HCT116 (cell line): ENCODE results near the gene NDUFS3. TPM values are rescaled to one million over a fixed set of nuclear protein-coding genes. Genes with fewer than 3 reads are reported as not detected.

Experiments
- ATAC-seq: fragments of 200-7000 bp; cut with Tn5 transposase; 2 replicates; pipeline ENCODE4 v1.9.1; 2020; ENCODE audit warnings: mild to moderate bottlenecking, moderate library complexity
- BruUV-seq: library from RNA; stranded (reverse); fragments of 400-500 nt; replicated peaks from 2 replicates; lab custom pipeline; 2021; lab: Mats Ljungman, UMichigan
- CTCF ChIA-PET: fragments of 300-600 bp; sonication (Branson Sonifier 250); formaldehyde crosslinking; loops from one replicate; lab custom pipeline; 2021; ENCODE audit warnings: antibody characterized with exemption; lab: Charles Lee
- POLR2A ChIA-PET: fragments of 300-600, 350-600 bp; sonication (Branson Sonifier 250); formaldehyde crosslinking; loops from one replicate; lab custom pipeline; 2021; ENCODE audit warnings: antibody characterized with exemption; lab: Charles Lee
- RAD21 ChIA-PET, 2 experiments: fragments of 300-600 bp; sonication (Branson Sonifier 250); formaldehyde crosslinking; loops; one replicate each; lab custom pipeline; 2023; ENCODE audit warnings: low total read pairs in 2 of 2; ENCODE audit not compliant: uncharacterized antibody in 2 of 2, unreplicated experiment in 2 of 2, low non-redundant PET in 1 of 2; lab: Charles Lee
- DNase-seq: peaks from one replicate; pipeline ENCODE4 v3.0.0-alpha.2; 2010; ENCODE audit warnings: low read depth, low spot score
- H2AFZ ChIP-seq: fragments of 200-600 bp; shearing (Covaris generic), sonication (generic); 2 replicates; pipeline ENCODE4 v1.6.1; 2017; ENCODE audit warnings: low read depth, mixed run types, mixed read lengths, antibody characterized with exemption, low read length; ENCODE audit not compliant: poor library complexity, severe bottlenecking
- H3K27ac ChIP-seq: 2 replicates; pipeline ENCODE4 v1.5.1; 2012; ENCODE audit warnings: low read depth, low read length
- H3K27me3 ChIP-seq: fragments of 200-600 bp; sonication (generic); 2 replicates; pipeline ENCODE4 v1.6.1; 2016; ENCODE audit warnings: mixed run types, low read length, mixed read lengths; ENCODE audit not compliant: insufficient read depth
- H3K36me3 ChIP-seq, 2 experiments: fragments of 200-500 bp in 1 of 2; fragments of 200-600 bp in 1 of 2; sonication (Bioruptor generic) in 1 of 2; sonication (generic) in 1 of 2; 2 replicates each; pipeline versions ENCODE4 v1.5.1 to v1.6.1; 2014 to 2016; ENCODE audit warnings: low read length in 2 of 2, inconsistent platforms in 1 of 2, mixed read lengths in 1 of 2, mixed run types in 1 of 2; ENCODE audit not compliant: insufficient read depth in 2 of 2, control insufficient read depth in 1 of 2
- H3K4me1 ChIP-seq, 2 experiments: fragments of 200-600 bp in 1 of 2; sonication (generic) in 1 of 2; 2 replicates each; pipeline versions ENCODE4 v1.5.1 to v1.6.1; 2012 to 2017; ENCODE audit warnings: low read length in 2 of 2, inconsistent platforms in 1 of 2, mild to moderate bottlenecking in 1 of 2, mixed read lengths in 1 of 2, mixed run types in 1 of 2, moderate library complexity in 1 of 2; ENCODE audit not compliant: insufficient read depth in 2 of 2, control insufficient read depth in 1 of 2
- H3K4me2 ChIP-seq: fragments of 200-600 bp; sonication (generic); 2 replicates; pipeline ENCODE4 v1.6.1; 2017; ENCODE audit warnings: mixed run types, low read length, mixed read lengths
- H3K4me3 ChIP-seq, 2 experiments: fragments of 200-600 bp in 1 of 2; sonication (generic) in 1 of 2; replicated peaks in 1 of 2; 2 replicates each; pipeline ENCODE4 v1.5.1; 2011 to 2016; ENCODE audit warnings: low read length in 2 of 2, control low read depth in 1 of 2, low read depth in 1 of 2, mild to moderate bottlenecking in 1 of 2, mixed read lengths in 1 of 2, mixed run types in 1 of 2
- H3K79me2 ChIP-seq: fragments of 200-600 bp; sonication (generic); 2 replicates; pipeline ENCODE4 v1.6.1; 2017; ENCODE audit warnings: mild to moderate bottlenecking, mixed run types, low read length, moderate library complexity, mixed read lengths; ENCODE audit not compliant: insufficient read depth
- H3K9ac ChIP-seq: fragments of 200-600 bp; sonication (generic); 2 replicates; pipeline ENCODE4 v1.6.1; 2016; ENCODE audit warnings: low read length, mixed read lengths
- H3K9me2 ChIP-seq: fragments of 200-600 bp; sonication (generic), shearing (Covaris generic); 2 replicates; pipeline ENCODE4 v1.6.1; 2017; ENCODE audit warnings: mixed run types, mild to moderate bottlenecking, moderate library complexity; ENCODE audit not compliant: insufficient read depth
- H3K9me3 ChIP-seq, 2 experiments: fragments of 200-500 bp in 1 of 2; fragments of 200-600 bp in 1 of 2; sonication (Bioruptor generic) in 1 of 2; sonication (generic) in 1 of 2; 2 replicates each; pipeline ENCODE4 v1.6.1; 2014 to 2017; ENCODE audit warnings: low read length in 2 of 2, mixed read lengths in 2 of 2, inconsistent platforms in 1 of 2, low read depth in 1 of 2, mild to moderate bottlenecking in 1 of 2, mixed run types in 1 of 2, moderate library complexity in 1 of 2; ENCODE audit not compliant: control insufficient read depth in 1 of 2, insufficient read depth in 1 of 2
- H4K20me1 ChIP-seq: fragments of 200-600 bp; sonication (generic), shearing (Covaris generic); 2 replicates; pipeline ENCODE4 v1.6.1; 2017; ENCODE audit warnings: mixed run types, mild to moderate bottlenecking, moderate library complexity; ENCODE audit not compliant: insufficient read depth
- CBX3 ChIP-seq: IDR thresholded peaks from 2 replicates; pipeline ENCODE4 v1.6.1; 2012; ENCODE audit warnings: low read depth
- EGR1 ChIP-seq: IDR thresholded peaks from 2 replicates; pipeline ENCODE4 v1.6.1; 2012; ENCODE audit warnings: low read depth
- ELF1 ChIP-seq: IDR thresholded peaks from 2 replicates; pipeline ENCODE4 v1.6.1; 2012; ENCODE audit warnings: low read depth, borderline replicate concordance
- EZH2phosphoT487 ChIP-seq: fragments of 200-600 bp; IDR thresholded peaks from 2 replicates; pipeline ENCODE4 v1.6.1; 2018; ENCODE audit warnings: antibody characterized with exemption, borderline replicate concordance
- FOSL1 ChIP-seq: IDR thresholded peaks from 2 replicates; pipeline ENCODE4 v1.6.1; 2012; ENCODE audit warnings: low read depth
- JUND ChIP-seq: IDR thresholded peaks from 2 replicates; pipeline ENCODE4 v1.6.1; 2012
- POLR2A ChIP-seq: IDR thresholded peaks from 2 replicates; pipeline ENCODE4 v1.7.0; 2011; ENCODE audit warnings: borderline replicate concordance; ENCODE audit not compliant: insufficient read depth, insufficient read length; ENCODE audit errors: extremely low read depth
- SIN3A ChIP-seq: IDR thresholded peaks from 2 replicates; pipeline ENCODE4 v1.6.1; 2012; ENCODE audit warnings: low read depth
- SP1 ChIP-seq: IDR thresholded peaks from 2 replicates; pipeline ENCODE4 v1.6.1; 2012; ENCODE audit warnings: low read depth
- SRF ChIP-seq: IDR thresholded peaks from 2 replicates; pipeline ENCODE4 v1.6.1; 2012; ENCODE audit warnings: low read depth
- TCF7L2 ChIP-seq: IDR thresholded peaks from 2 replicates; pipeline ENCODE4 v1.7.0; 2011; ENCODE audit warnings: borderline replicate concordance, inconsistent platforms; ENCODE audit not compliant: insufficient read depth, insufficient read length; ENCODE audit errors: extremely low read depth
- ZFX ChIP-seq: fragments of 450-650 bp; IDR thresholded peaks from 2 replicates; pipeline ENCODE4 v1.6.1; 2017
- ZNF274 ChIP-seq: fragments of 200-500 bp; sonication (Bioruptor generic); IDR thresholded peaks from 2 replicates; pipeline ENCODE4 v1.6.1; 2014; ENCODE audit warnings: mild to moderate bottlenecking, low read depth, low read length, inconsistent platforms
- intact Hi-C: fragments of 100-400 bp; cut with micrococcal nuclease; formaldehyde crosslinking; loops from 2 replicates; pipeline ENCODE4 v1.10.0; 2022
- total RNA-seq: library from RNA; stranded (reverse); gene quantifications from one replicate; pipeline ENCODE4 v1.2.1, GENCODE V29; 2021; ENCODE audit not compliant: unreplicated experiment
- TF ChIP-seq, protein P1 (sequence below): IDR thresholded peaks from 2 replicates; pipeline ENCODE4 v1.6.1; 2011; ENCODE audit warnings: mild to moderate bottlenecking, low read length, moderate library complexity; ENCODE audit not compliant: insufficient replicate concordance; ENCODE audit errors: extremely low read depth
- TF ChIP-seq, protein P2 (sequence below): IDR thresholded peaks from 2 replicates; pipeline ENCODE4 v1.6.1; 2012
- TF ChIP-seq, protein P3 (sequence below): IDR thresholded peaks from 2 replicates; pipeline ENCODE4 v1.6.1; 2012
- TF ChIP-seq, protein P4 (sequence below), 3 experiments: fragments of 200-600 bp in 1 of 3; sonication (generic) in 1 of 3; IDR thresholded peaks in 2 of 3; conservative IDR thresholded peaks in 1 of 3; 2 replicates each; pipeline ENCODE4 v1.5.1; 2012 to 2017; ENCODE audit warnings: low read depth in 2 of 3, low read length in 2 of 3, antibody characterized with exemption in 1 of 3, borderline replicate concordance in 1 of 3, control low read depth in 1 of 3, mild to moderate bottlenecking in 1 of 3, mixed read lengths in 1 of 3, mixed run types in 1 of 3, moderate library complexity in 1 of 3; ENCODE audit not compliant: insufficient read depth in 1 of 3

Gene NDUFS3
- total RNA-seq, 1 experiment from 2014 or later = 134 TPM

DNA sequence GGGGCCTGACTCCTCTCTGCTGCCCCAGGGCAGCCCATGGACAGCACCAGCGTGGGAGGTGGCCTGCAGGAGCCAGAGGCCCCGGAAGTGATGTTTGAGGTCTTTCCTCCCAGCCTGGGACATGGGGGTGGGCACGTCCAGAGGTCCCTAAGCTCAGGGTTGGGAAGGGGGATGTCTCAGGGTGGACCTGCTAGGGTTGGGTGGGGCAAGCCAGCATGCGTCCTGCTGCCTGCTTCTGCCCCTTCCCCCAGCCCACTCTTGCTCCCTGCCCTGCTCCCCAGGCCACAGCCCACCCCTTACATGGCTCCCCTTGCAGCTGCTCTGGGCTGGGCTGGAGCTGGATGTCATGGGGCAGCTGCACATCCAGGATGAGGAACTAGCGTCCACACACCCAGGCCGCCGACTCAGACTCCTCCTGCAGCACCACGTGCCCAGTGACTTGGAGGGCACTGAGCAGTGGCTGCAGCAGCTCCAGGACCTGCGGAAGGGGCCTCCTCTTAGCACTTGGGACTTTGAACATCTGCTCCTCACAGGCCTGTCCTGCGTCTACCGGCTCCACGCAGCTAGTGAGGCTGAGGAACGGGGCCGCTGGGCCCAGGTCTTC is 9.0 kb downstream of the NDUFS3 start (continued):
- TF ChIP-seq, protein P1, sequence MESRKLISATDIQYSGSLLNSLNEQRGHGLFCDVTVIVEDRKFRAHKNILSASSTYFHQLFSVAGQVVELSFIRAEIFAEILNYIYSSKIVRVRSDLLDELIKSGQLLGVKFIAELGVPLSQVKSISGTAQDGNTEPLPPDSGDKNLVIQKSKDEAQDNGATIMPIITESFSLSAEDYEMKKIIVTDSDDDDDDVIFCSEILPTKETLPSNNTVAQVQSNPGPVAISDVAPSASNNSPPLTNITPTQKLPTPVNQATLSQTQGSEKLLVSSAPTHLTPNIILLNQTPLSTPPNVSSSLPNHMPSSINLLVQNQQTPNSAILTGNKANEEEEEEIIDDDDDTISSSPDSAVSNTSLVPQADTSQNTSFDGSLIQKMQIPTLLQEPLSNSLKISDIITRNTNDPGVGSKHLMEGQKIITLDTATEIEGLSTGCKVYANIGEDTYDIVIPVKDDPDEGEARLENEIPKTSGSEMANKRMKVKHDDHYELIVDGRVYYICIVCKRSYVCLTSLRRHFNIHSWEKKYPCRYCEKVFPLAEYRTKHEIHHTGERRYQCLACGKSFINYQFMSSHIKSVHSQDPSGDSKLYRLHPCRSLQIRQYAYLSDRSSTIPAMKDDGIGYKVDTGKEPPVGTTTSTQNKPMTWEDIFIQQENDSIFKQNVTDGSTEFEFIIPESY = no peak
- no peak for TF ChIP-seq TCF7L2
- no peak for TF ChIP-seq ZNF274
- no peak for TF ChIP-seq FOSL1
- no peak for TF ChIP-seq ZFX
- TF ChIP-seq SP1 = no peak
- TF ChIP-seq, protein P2, sequence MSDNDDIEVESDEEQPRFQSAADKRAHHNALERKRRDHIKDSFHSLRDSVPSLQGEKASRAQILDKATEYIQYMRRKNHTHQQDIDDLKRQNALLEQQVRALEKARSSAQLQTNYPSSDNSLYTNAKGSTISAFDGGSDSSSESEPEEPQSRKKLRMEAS = no peak
- no peak for TF ChIP-seq EGR1
- TF ChIP-seq ELF1 = no peak
- TF ChIP-seq, all 23 proteins: peak for 0

DNA sequence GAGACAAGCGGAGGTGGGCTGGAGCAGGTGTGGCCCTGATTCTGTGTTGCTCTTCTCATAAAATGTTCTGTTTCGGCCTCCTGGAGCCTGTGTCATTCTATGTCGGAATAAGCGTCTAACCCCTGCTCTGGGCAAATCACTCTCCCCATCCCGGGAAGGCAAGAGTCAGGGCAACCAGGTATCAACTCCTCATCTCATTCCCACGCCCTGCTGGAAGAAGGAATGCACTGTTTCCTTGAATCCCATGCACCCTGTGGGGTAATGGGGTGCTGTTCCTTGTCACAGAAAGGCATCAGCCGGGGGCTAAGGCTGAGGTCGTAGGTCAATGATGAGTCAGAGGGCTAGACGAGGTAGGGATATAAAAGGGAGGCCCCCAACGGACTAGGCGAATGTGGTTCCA is 10.2 kb downstream of the NDUFS3 start:
- RAD21 ChIA-PET = no interaction called here
- no peak overlapping the region for H2AFZ ChIP-seq
- no peak for DNase-seq
- no peak overlapping the region for H3K4me2 ChIP-seq
- peaks cover 0 to 4% of the 10 kb centered on the region in 2 experiments; a peak in 1 of 4 replicates for H3K36me3 ChIP-seq
- intact Hi-C loops = no loop called here
- no peak for ATAC-seq
- no peaks in the 10 kb centered on the region for H3K79me2 ChIP-seq
- no peaks in the 10 kb centered on the region for H3K9me2 ChIP-seq
- CTCF ChIA-PET = interaction anchor here (0.6 kb wide), 1 partner anchor 135 kb away, joined by 3 read pairs; no protein-coding TSS in a partner anchor
- no peak overlapping the region for H3K4me3 ChIP-seq
- H3K4me1 ChIP-seq = no peaks in the 10 kb centered on the region
- H3K27me3 ChIP-seq = peaks cover 6% of the 10 kb centered on the region; the same call in 1 of the 2 replicates
- H3K9ac ChIP-seq = no peak overlapping the region
- no TSS peak for BruUV-seq
- POLR2A ChIA-PET = no interaction called here
- H3K27ac ChIP-seq = no peak overlapping the region
- H3K9me3 ChIP-seq = no peaks in the 10 kb centered on the region
- no peaks in the 10 kb centered on the region for H4K20me1 ChIP-seq
- TF ChIP-seq, protein P3, sequence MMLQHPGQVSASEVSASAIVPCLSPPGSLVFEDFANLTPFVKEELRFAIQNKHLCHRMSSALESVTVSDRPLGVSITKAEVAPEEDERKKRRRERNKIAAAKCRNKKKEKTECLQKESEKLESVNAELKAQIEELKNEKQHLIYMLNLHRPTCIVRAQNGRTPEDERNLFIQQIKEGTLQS = no peak
- TF ChIP-seq EZH2phosphoT487 (no peak), SRF (no peak), ZNF274 (no peak), JUND (no peak), CBX3 (no peak), SIN3A (no peak), ZFX (no peak), POLR2A (no peak), EGR1 (no peak)
- TF ChIP-seq, protein P4, sequence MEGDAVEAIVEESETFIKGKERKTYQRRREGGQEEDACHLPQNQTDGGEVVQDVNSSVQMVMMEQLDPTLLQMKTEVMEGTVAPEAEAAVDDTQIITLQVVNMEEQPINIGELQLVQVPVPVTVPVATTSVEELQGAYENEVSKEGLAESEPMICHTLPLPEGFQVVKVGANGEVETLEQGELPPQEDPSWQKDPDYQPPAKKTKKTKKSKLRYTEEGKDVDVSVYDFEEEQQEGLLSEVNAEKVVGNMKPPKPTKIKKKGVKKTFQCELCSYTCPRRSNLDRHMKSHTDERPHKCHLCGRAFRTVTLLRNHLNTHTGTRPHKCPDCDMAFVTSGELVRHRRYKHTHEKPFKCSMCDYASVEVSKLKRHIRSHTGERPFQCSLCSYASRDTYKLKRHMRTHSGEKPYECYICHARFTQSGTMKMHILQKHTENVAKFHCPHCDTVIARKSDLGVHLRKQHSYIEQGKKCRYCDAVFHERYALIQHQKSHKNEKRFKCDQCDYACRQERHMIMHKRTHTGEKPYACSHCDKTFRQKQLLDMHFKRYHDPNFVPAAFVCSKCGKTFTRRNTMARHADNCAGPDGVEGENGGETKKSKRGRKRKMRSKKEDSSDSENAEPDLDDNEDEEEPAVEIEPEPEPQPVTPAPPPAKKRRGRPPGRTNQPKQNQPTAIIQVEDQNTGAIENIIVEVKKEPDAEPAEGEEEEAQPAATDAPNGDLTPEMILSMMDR (IDR thresholded peaks at IDR 0.05 in 2 of 3, conservative IDR thresholded peaks at IDR 0.05 in 1 of 3; ENCODE audit: borderline replicate concordance in 1 of 3, insufficient read depth in 1 of 3, low read depth in 2 of 3, low read length in 2 of 3) = no peak
- TF ChIP-seq, protein P2 = no peak
